Activated T-cell treated with anti-CD3 and anti-CD28 coated beads, Interleukin-2, amount 50 U/mL, for 72 hours (primary cell): ENCODE measurements around the gene RNASEH1. TPM values are rescaled to one million over a fixed set of nuclear protein-coding genes. Genes with fewer than 3 reads are reported as not detected.

Experiments used
- ATAC-seq, 2 donors: fragments of 150-1000 bp; cut with Tn5 transposase; replicated peaks in 1 of 2; 2 replicates each; pipeline ENCODE4 v1.10.0; 2021; ENCODE audit warnings: moderate library complexity in 2 of 2, mild to moderate bottlenecking in 1 of 2
- DNase-seq, 2 donors: peaks; one replicate each; pipeline ENCODE4 v3.0.0; 2021 to 2022; ENCODE audit warnings: mixed read lengths in 1 of 2
- H3K27ac Mint-ChIP-seq: one replicate; pipeline ENCODE4 v1.8.0; 2022; ENCODE audit warnings: mild to moderate bottlenecking, moderate library complexity, mixed read lengths
- H3K27me3 Mint-ChIP-seq: one replicate; pipeline ENCODE4 v1.8.0; 2022; ENCODE audit warnings: low read depth, mixed read lengths
- H3K36me3 Mint-ChIP-seq, 2 donors: one replicate each; pipeline ENCODE4 v1.8.0; 2022; ENCODE audit warnings: mixed read lengths in 2 of 2, mild to moderate bottlenecking in 1 of 2; ENCODE audit not compliant: insufficient read depth in 2 of 2
- H3K4me1 Mint-ChIP-seq: one replicate; pipeline ENCODE4 v1.8.0; 2022; ENCODE audit warnings: low read depth, mixed read lengths
- H3K4me3 Mint-ChIP-seq, 2 donors: one replicate each; pipeline ENCODE4 v1.8.0; 2022; ENCODE audit warnings: mild to moderate bottlenecking in 2 of 2, mixed read lengths in 2 of 2, moderate library complexity in 2 of 2
- H3K9me3 Mint-ChIP-seq, 2 donors: one replicate each; pipeline ENCODE4 v1.8.0; 2022; ENCODE audit warnings: mixed read lengths in 2 of 2
- total RNA-seq, 2 donors: library from RNA; stranded (reverse); gene quantifications; one replicate each; pipeline ENCODE4 v1.2.3, GENCODE V29; 2022

Gene RNASEH1
- total RNA-seq, 2 donors from 2014 or later: 23.4 to 24.1 TPM

DNA sequence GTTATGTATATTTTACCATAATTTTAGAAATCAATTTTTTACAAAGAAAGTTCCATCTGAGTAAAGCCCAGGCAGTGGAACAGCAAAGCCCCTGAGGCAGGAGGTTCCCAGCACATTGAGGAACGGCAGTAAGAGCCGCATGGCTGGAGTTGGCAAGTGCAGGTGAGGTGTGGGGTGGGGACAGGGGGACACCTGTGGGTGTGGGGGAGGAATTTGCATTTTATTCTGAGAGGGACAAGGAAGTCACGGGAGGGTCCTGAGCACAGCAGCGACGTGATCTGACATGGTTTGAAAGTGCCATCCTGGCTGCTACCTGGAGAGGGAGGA is 22.7 kb downstream of the RNASEH1 start:
- no peak for ATAC-seq
- no peak overlapping the region for H3K27ac Mint-ChIP-seq
- DNase-seq: no peak
- peak overlapping the region in 1 of 2 donors; percentile 73 for H3K4me3 Mint-ChIP-seq
- H3K4me1 Mint-ChIP-seq: no peaks in the 10 kb centered on the region
- no peaks in the 10 kb centered on the region for H3K27me3 Mint-ChIP-seq
- H3K9me3 Mint-ChIP-seq: no peaks in the 10 kb centered on the region
- H3K36me3 Mint-ChIP-seq: peaks cover 0 to 5% of the 10 kb centered on the region in 2 donors

DNA sequence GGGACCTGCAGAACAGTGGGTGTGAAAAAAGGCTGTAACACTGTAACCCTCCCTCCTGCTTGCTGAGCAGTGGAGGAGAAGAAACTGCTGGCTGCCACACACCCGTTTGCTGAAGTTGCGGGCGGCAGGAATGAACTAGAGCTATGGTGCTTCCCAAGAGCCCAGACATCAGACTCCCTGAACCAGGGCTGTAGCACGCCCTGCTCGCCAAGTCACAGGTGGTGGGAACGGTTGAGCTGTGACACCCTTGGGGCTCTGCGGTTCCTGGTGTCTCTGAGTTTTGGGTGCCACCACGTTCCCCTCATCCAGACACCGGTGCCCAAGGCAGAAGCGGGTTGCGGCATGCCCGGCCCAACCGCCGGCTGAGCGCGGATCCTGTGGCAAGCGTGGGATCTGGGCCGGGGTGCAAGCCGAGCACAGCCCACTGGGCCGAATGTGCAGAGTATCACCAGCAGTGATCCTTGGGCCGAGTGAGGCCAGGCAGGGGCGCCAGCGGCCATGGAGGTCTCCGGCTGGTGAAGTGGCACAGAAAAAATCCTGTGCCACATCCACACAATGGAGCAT is 23.8 kb downstream of the RNASEH1 start:
- peaks cover 0 to 5% of the 10 kb centered on the region in 2 donors for H3K36me3 Mint-ChIP-seq
- no peaks in the 10 kb centered on the region for H3K9me3 Mint-ChIP-seq
- H3K4me1 Mint-ChIP-seq: no peaks in the 10 kb centered on the region
- no peak overlapping the region for H3K4me3 Mint-ChIP-seq
- ATAC-seq (no peak), DNase-seq (no peak)
- H3K27ac Mint-ChIP-seq: no peak overlapping the region
- H3K27me3 Mint-ChIP-seq: no peaks in the 10 kb centered on the region

DNA sequence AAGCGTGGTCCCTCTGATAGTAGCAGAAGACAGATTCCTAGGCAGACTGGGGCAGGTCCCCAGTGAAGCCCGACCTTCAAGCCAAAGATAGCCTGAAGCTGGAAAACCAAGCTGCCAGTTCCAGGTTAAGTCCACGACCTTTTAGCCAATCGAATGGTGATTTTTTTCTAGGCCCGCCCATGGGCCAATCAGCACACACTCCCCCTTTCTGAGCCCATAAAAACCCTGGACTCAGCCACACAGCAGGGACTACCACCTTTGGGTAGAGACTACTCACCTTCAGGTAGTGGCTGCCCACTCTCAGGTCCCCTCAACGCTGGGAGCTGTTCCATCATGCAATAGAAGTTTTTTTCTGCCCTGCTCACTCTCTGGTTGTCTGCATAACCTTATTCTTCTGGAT is 24.3 kb downstream of the RNASEH1 start:
- DNase-seq: no peak
- Mint-ChIP-seq H3K27me3 (no peaks in the 10 kb centered on the region), H3K9me3 (no peaks in the 10 kb centered on the region), H3K27ac (no peak overlapping the region), H3K4me3 (no peak overlapping the region), H3K36me3 (peaks cover 0 to 5% of the 10 kb centered on the region in 2 donors), H3K4me1 (no peaks in the 10 kb centered on the region)
- ATAC-seq: no peak

DNA sequence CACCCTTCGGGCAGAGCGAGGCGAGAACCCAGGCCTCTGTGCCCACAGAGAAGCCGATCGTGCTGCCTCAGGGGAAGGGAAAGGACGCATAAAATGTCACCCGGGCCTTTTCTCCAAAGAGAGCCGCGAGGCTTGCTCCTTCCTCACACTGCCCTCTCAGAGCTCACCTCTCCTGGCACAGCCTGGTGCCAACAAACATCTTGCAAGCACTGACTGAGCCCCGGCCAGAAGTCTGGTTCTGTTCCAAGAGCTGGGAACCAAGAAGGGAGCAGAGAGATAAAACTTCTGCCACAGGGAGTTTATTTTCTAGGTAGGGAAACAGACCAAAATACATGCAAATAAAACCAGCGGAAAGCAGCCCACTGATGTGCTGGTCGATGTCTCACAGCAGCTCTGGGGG is 25.2 kb downstream of the RNASEH1 start:
- Mint-ChIP-seq H3K9me3 (no peaks in the 10 kb centered on the region), H3K27ac (no peak overlapping the region), H3K4me1 (no peaks in the 10 kb centered on the region), H3K4me3 (no peak overlapping the region), H3K36me3 (peaks cover 0 to 5% of the 10 kb centered on the region in 2 donors), H3K27me3 (no peaks in the 10 kb centered on the region)
- DNase-seq (no peak), ATAC-seq (no peak)

DNA sequence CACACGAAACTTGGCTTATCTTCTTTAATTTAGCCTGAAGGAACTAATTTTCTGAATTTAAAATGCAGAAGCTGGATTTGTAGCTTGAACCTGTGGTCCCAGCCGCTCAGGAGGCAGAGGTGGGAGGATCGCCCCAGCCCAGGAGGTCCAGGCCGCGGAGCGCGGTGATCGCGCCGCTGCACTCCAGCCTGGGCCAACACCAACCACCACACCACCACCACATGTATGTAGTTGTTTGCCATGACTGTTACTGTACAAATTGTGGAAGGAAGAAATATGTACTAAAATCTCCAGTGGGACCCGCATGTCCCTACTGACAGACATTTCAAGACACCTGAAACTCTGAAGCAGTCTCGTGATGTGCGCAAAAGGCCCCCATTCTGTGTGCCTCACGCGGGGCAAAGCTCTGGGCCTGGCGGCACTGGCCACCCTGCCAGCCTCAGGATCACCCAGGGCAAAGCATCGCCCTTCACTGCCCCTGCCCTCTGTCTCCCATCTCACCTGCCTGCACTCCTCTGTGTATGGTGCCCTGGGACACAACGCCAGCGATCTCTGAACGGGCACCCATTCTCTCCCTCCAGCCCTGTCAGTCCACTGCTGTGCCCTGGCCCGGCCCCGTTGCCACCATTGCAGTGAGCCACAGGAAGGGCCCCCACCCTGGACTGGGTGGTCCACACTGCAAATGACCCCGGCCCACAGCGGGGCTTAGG is 28.7 kb downstream of the RNASEH1 start:
- no peaks in the 10 kb centered on the region for H3K9me3 Mint-ChIP-seq
- H3K36me3 Mint-ChIP-seq: no peaks in the 10 kb centered on the region

DNA sequence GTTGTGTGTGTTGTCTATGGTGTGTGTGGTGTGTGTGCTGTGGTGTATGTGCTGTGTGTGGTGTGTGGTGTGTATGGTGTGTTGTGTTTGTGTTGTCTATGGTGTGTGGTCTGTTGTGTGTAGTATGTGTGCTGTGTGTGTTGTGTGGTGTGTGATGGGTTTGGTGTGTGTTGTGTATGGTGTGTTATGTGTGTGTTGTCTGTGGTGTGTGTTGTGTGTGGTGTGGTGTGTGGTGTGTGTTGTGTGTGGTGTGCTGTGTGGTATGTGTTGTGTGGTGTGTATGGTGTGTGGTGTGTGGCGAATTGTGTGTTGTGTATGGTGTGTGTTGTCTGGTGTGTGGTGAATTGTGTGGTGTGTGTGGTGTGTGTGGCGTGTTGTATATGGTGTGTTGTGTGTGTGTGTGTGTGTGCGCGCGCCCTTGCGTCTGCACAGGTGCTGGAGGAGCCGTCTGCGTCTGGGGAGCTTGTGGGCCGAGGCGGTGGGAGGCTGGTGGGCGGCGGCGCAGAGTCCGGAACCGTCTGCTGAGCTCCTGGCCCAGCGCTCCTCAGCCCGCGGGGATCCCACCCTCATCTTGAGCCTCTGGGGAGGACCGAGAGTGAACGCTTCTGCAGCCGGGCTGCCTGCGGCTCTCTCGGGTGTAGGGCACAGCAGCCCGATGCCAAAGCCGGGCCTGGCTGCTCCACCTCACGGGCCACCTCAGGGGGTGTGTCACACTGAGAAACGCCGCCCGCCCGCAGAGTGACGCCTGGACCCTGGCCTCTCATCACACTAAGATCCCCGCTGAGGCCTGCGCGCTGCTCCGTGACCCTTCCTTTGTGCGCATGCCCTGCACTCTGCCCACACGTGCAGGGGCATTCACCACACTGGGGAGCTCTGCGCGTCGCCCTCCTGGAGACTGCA is 30.0 kb downstream of the RNASEH1 start:
- H3K27ac Mint-ChIP-seq: no peak overlapping the region
- no peak overlapping the region for H3K4me3 Mint-ChIP-seq
- ATAC-seq (no peak), DNase-seq (no peak)
- no peaks in the 10 kb centered on the region for H3K4me1 Mint-ChIP-seq
- no peaks in the 10 kb centered on the region for H3K9me3 Mint-ChIP-seq
- H3K36me3 Mint-ChIP-seq: no peaks in the 10 kb centered on the region
- H3K27me3 Mint-ChIP-seq: no peaks in the 10 kb centered on the region

More for the DNA sequence above, 28.7 kb downstream of the RNASEH1 start:
- DNase-seq (no peak), ATAC-seq (no peak)
- no peak overlapping the region for H3K4me3 Mint-ChIP-seq
- no peaks in the 10 kb centered on the region for H3K27me3 Mint-ChIP-seq
- H3K4me1 Mint-ChIP-seq: no peaks in the 10 kb centered on the region
- H3K27ac Mint-ChIP-seq: no peak overlapping the region

DNA sequence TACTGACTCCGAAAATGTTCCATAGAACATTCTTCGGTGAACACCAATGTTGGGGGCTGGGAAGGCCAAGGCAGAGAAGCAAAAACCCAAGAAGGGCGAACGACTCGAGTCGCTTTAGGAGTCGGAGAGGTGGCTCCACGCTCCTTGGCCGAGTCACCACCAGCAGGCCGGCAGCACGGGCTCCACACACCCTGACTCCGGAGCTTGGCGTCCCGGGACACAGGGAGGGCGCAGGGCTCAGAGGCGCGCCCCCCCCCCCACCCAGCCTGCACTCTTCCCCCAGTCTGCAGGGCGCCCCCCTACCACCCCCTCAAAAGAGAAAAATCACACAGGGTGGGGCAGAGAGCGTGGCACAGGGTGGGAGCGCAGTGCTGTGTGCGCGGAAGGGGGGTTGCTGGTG is 31.3 kb downstream of the RNASEH1 start:
- H3K27ac Mint-ChIP-seq: no peak overlapping the region
- no peaks in the 10 kb centered on the region for H3K27me3 Mint-ChIP-seq
- peaks cover under 1% of the 10 kb centered on the region for H3K4me1 Mint-ChIP-seq
- no peak for ATAC-seq
- H3K36me3 Mint-ChIP-seq: no peaks in the 10 kb centered on the region
- DNase-seq: no peak
- no peaks in the 10 kb centered on the region for H3K9me3 Mint-ChIP-seq
- H3K4me3 Mint-ChIP-seq: no peak overlapping the region

DNA sequence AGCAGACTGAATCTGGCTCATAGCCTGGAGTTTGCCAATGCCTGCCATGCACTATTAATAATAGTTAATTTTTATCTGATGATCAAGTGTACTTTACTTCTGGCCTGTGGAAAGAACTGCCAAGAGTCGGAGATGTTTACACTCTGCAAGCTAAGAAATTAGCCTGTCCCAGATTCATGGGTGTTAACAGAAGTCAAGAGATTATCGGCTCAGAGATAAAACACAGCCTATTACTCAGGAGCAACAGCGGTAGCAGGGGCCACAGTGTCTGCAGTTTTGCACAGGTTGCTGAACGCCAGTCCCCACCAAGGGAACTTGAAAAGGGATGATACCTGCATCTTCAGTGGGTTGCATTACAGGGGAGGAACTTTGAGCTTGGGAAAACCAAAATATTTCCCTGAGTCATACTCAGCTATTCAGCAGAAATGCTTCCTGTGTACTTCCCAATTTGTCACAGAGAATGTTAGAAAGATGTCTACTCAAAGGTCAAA is 34.5 kb downstream of the RNASEH1 start:
- Mint-ChIP-seq H3K36me3 (peaks cover 0 to 4% of the 10 kb centered on the region in 2 donors), H3K27ac (no peak overlapping the region), H3K4me1 (peaks cover 23% of the 10 kb centered on the region), H3K27me3 (no peaks in the 10 kb centered on the region), H3K9me3 (peaks cover 0 to 2% of the 10 kb centered on the region in 2 donors), H3K4me3 (no peak overlapping the region)
- no peak for DNase-seq
- ATAC-seq: no peak

DNA sequence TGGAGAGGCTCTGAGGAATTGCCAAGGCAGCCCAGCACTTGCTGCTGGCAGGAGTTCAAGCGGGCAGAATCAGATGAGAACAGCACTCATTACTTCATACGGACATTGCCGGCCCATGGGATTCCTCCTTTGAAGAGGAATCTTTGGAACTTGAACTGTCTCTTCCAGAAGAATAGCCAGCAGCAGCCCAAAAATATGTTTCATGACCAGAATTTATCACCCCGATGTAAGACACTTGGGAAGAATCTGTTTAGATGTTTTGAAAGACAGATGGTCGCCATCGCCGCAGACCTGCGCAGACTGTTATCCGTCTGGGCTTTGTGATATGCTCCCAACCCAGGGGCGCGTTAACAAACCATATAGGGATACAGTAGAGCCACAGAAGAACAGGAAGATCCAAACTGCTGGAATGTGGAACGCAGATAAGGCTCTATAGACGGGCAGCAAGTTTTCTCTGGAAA is 35.1 kb downstream of the RNASEH1 start:
- ATAC-seq (no peak), DNase-seq (no peak)
- H3K27ac Mint-ChIP-seq: no peak overlapping the region
- peaks cover 0 to 2% of the 10 kb centered on the region in 2 donors for H3K9me3 Mint-ChIP-seq
- H3K4me3 Mint-ChIP-seq: no peak overlapping the region
- H3K36me3 Mint-ChIP-seq: peaks cover 0 to 4% of the 10 kb centered on the region in 2 donors
- no peaks in the 10 kb centered on the region for H3K27me3 Mint-ChIP-seq
- H3K4me1 Mint-ChIP-seq: peaks cover 26% of the 10 kb centered on the region

DNA sequence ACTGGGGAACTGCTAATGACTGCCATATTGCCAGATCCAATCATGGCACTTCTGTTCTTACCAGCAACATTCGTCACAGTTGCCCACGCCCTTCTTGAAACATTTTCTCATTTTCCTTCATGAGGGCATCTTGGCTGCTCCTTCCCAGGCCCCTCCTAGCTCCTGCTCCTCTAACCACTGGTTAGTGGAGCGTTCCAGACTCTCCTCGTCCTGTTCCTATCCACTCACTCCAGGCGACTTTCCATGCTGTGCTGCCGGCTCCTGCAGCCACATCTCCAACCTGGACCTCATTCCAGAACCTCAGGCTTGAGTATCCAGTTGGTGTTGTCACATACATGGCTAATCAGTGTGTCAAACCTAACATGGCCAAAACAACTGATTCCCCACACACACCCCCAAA is 37.5 kb downstream of the RNASEH1 start:
- H3K36me3 Mint-ChIP-seq: peaks cover 2 to 8% of the 10 kb centered on the region in 2 donors
- no peaks in the 10 kb centered on the region for H3K27me3 Mint-ChIP-seq
- H3K9me3 Mint-ChIP-seq: peaks cover 2 to 5% of the 10 kb centered on the region in 2 donors
- H3K27ac Mint-ChIP-seq: peak overlapping the region; percentile 95
- DNase-seq: no peak
- peaks cover 34% of the 10 kb centered on the region for H3K4me1 Mint-ChIP-seq
- ATAC-seq: no peak
- H3K4me3 Mint-ChIP-seq: peak overlapping the region; percentile 93 to 97

DNA sequence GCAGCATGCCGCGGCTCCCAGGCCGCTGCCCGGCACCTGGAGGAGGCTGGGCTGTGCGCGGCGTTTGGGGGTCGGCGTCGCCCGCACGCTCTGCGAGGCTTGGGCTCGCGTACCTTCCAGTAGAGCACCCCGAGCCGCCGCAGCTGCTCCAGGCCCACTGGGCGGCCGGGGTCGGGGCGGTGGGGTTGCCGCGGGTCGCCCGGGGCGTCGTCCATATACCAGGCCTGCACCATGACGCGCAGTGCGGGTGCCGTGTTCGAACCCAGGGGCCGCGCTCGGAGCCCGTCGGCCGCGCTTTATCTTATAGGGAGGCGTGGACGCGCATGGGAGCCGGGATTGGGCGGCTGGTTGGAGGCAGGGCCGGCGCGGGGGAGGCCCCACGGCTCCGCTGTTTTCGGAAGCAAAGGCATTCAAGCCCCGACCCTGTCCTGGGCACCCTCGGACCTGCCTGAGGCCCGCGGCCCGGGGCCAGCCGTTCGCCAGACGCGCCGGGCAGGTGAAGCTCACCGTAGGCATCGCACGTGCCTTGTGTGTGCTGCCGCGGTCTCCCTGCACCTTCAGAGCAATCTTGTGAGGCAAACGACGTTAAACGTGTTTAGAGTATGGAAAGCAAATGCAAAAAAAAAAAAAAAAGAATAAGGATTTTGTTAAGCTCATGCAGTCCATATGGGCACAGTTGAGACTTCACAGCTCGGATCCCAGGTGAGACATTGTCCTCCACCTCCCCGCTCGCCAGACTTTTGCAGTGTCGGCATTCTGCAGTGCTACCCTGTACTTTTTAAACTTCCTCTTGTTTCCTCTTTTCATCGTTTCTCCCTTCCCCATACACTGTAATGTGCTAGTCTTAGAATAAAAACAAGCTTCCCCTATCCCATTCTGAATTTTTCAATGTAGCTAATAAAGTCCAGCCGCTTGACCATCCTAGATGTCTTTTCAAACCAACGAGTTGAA is 38.6 kb downstream of the RNASEH1 start, which contains the start of gene ADI1:
ADI1 (minus strand) TSS at position 277 of the 951 bp plus-strand sequence; CDS start at position 233, 44 bp downstream.
- ATAC-seq: peak; percentile 79 to 82
- Mint-ChIP-seq H3K4me1 (peaks cover 34% of the 10 kb centered on the region), H3K27me3 (no peaks in the 10 kb centered on the region), H3K9me3 (peaks cover 3 to 7% of the 10 kb centered on the region in 2 donors), H3K36me3 (peaks cover 4 to 10% of the 10 kb centered on the region in 2 donors), H3K4me3 (peak within 1 kb of the TSS; percentile 93 to 97), H3K27ac (peak within 1 kb of the TSS; percentile 95)
- DNase-seq: peak; percentile 86
